Spleen (tissue), 7 donors: ENCODE results near the gene FAM120AOS.

ENCODE experiments used
- CTCF ChIP-seq, 11 experiments: fragments of 200-600 bp in 7 of 11; fragments of 450-650 bp in 4 of 11; sonication (generic) in 4 of 11; IDR thresholded peaks in 8 of 11; conservative IDR thresholded peaks in 3 of 11; 1 replicate in 7 of 11; 2 replicates in 4 of 11; pipeline versions ENCODE4 v1.4.0 to v1.8.0; 2016 to 2021; ENCODE audit warnings: antibody characterized with exemption in 11 of 11, inconsistent platforms in 4 of 11, mild to moderate bottlenecking in 1 of 11
- POLR2A ChIP-seq, 3 donors: fragments of 450-650 bp; IDR thresholded peaks; one replicate each; pipeline ENCODE4 v1.5.1; 2017; ENCODE audit warnings: antibody characterized with exemption in 3 of 3, mild to moderate bottlenecking in 1 of 3
- donor health status: DM: no; HTN: no; CAD: no; lungs with moderate emphysema.
- donor health status: DM: no; HTN: no; CAD: no.
- donor health status: DM: no; HTN: no; CAD: no.

GRCh38 chr9:93460689-93461413 lies 7.5 kb upstream of the FAM120AOS start:
- TF ChIP-seq CTCF (IDR thresholded peaks at IDR 0.05 in 8 of 11, conservative IDR thresholded peaks at IDR 0.05 in 3 of 11), result no peak
- TF ChIP-seq POLR2A (IDR thresholded peaks at IDR 0.05), result no peak
